Kidney (tissue), 14 donors: ENCODE data around the gene SH3RF1. TPM values are rescaled to one million over a fixed set of nuclear protein-coding genes. Genes with fewer than 3 reads are reported as not detected.

Source experiments
- DNase-seq, 5 donors: peaks; one replicate each; pipeline ENCODE4 v3.0.0-alpha.2; 2013 to 2020
- FAIRE-seq: peaks from 2 replicates; lab custom pipeline; 2012; peaks lifted over from hg19 to GRCh38; lab: Jason Lieb, UNC
- H3K27ac ChIP-seq, 2 donors: one replicate each; pipeline ENCODE4 v1.7.0; 2013; ENCODE audit warnings: low read depth in 2 of 2, low read length in 2 of 2, inconsistent platforms in 1 of 2
- H3K27me3 ChIP-seq: one replicate; pipeline ENCODE4 v1.7.1; 2013; ENCODE audit warnings: low read length, inconsistent platforms; ENCODE audit not compliant: control insufficient read depth, insufficient read depth
- H3K36me3 ChIP-seq, 3 donors: one replicate each; pipeline versions ENCODE4 v1.7.0 to v1.7.1; 2013; ENCODE audit warnings: low read length in 3 of 3, control low read depth in 1 of 3, inconsistent platforms in 1 of 3; ENCODE audit not compliant: insufficient read depth in 3 of 3, control insufficient read depth in 2 of 3
- H3K4me1 ChIP-seq, 3 donors: one replicate each; pipeline versions ENCODE4 v1.7.0 to v1.7.1; 2013; ENCODE audit warnings: low read length in 3 of 3, inconsistent platforms in 1 of 3, low read depth in 1 of 3; ENCODE audit not compliant: control insufficient read depth in 2 of 3, insufficient read depth in 2 of 3
- H3K4me3 ChIP-seq, 3 donors: one replicate each; pipeline versions ENCODE4 v1.7.0 to v1.8.1; 2013; ENCODE audit warnings: low read length in 3 of 3, control low read depth in 1 of 3, inconsistent platforms in 1 of 3
- H3K9ac ChIP-seq, 3 donors: one replicate each; pipeline versions ENCODE4 v1.7.0 to v1.7.1; 2013; ENCODE audit warnings: low read length in 3 of 3, control low read depth in 1 of 3, inconsistent platforms in 1 of 3
- H3K9me3 ChIP-seq, 3 donors: one replicate each; pipeline versions ENCODE4 v1.7.0 to v1.7.1; 2013; ENCODE audit warnings: low read length in 3 of 3, control low read depth in 1 of 3, inconsistent platforms in 1 of 3; ENCODE audit not compliant: control insufficient read depth in 2 of 3, insufficient read depth in 1 of 3
- CTCF ChIP-seq: IDR thresholded peaks from 3 replicates; pipeline ENCODE4 v1.5.1; 2012; ENCODE audit warnings: mild to moderate bottlenecking, moderate library complexity, borderline replicate concordance; ENCODE audit not compliant: insufficient read depth; ENCODE audit errors: extremely low read depth
- intact Hi-C: fragments of 100-400 bp; cut with DNase I; formaldehyde crosslinking; loops from one replicate; pipeline ENCODE4 v1.11.1; 2022
- polyA plus RNA-seq: library from polyadenylated mRNA; stranded (reverse); fragments of 350-450 nt; fragmentation: Illumina TruSeq; extraction: RNeasy Lipid Tissue Mini Kit (QIAGEN cat#74804); gene quantifications from one replicate; pipeline ENCODE4 v1.2.3, GENCODE V29; 2014; ENCODE audit warnings: low read depth, low replicate concordance; ENCODE audit not compliant: insufficient read depth
- total RNA-seq: library from RNA; stranded (reverse); fragmentation: NEBNext Ultra II Directional; extraction: Animal tissue kit (Norgen Biotek cat#: 25700); gene quantifications from one replicate; pipeline ENCODE4 v1.2.1, GENCODE V29; 2021
- donor health status: control.
- donor health status: control.
- donor health status: control.
- donor health status: control.
- donor health status: control.
- donor health status: DM: yes; HTN: yes; CAD: no.
- donor health status: Normal renal cell carcinoma (clear cell type).

Gene SH3RF1
- total and polyA plus RNA-seq, 2 donors from 2014 or later: 8.2 to 35.7 TPM

GRCh38 chr4:169207436-169208089 lies 63.2 kb downstream of the SH3RF1 start:
- Histone ChIP-seq H3K27me3 (no peaks in the 10 kb centered on the region), H3K9ac (no peak overlapping the region), H3K27ac (no peak overlapping the region), H3K4me3 (no peak overlapping the region), H3K4me1 (peaks cover 0 to 18% (median 0%) of the 10 kb centered on the region in 3 donors), H3K36me3 (no peaks in the 10 kb centered on the region), H3K9me3 (no peaks in the 10 kb centered on the region)
- no peak for TF ChIP-seq CTCF
- FAIRE-seq (no peak), DNase-seq (no peak)
- intact Hi-C loops: no loop called here

GRCh38 chr4:169205744-169206080 lies 65.0 kb downstream of the SH3RF1 start:
- Histone ChIP-seq H3K4me1 (peaks cover 0 to 18% (median 0%) of the 10 kb centered on the region in 3 donors), H3K36me3 (no peaks in the 10 kb centered on the region), H3K9me3 (no peaks in the 10 kb centered on the region), H3K27me3 (no peaks in the 10 kb centered on the region), H3K4me3 (no peak overlapping the region), H3K9ac (no peak overlapping the region), H3K27ac (no peak overlapping the region)
- no peak for TF ChIP-seq CTCF
- FAIRE-seq (no peak), DNase-seq (no peak)
- intact Hi-C loops: no loop called here

- no peaks in the 10 kb centered on the region for H3K27me3 ChIP-seq
- intact Hi-C loops: no loop called here
- no peak overlapping the region for H3K4me3 ChIP-seq
- peaks cover 0 to 18% (median 0%) of the 10 kb centered on the region in 3 donors for H3K4me1 ChIP-seq
- H3K9me3 ChIP-seq: no peaks in the 10 kb centered on the region
- no peak overlapping the region for H3K9ac ChIP-seq
- no peaks in the 10 kb centered on the region for H3K36me3 ChIP-seq
- no peak for FAIRE-seq
- no peak for DNase-seq
- no peak overlapping the region for H3K27ac ChIP-seq
- TF ChIP-seq CTCF: no peak
Measured at GRCh38 chr4:169205075-169205743, 65.5 kb downstream of the SH3RF1 start.
